GM19035 (cell line): ENCODE measurements around the gene BMP8B.
A peak's percentile ranks its signal among the peaks of the same experiment; 100 is the strongest.
"Not testable (repeated sequence)": the region's sequence is repeated elsewhere in the genome, so short reads cannot be mapped to it uniquely, and the experiment has no call there.

Experiments
- ATAC-seq: cut with Tn5 transposase; IDR thresholded peaks from one replicate; pipeline ENCODE4 v1.9.1; 2021; ENCODE audit not compliant: unreplicated experiment

BMP8B gene

GRCh38 chr1:39779137-39779536 is 9.5 kb downstream of the BMP8B start:
- ATAC-seq: no peak

- not testable (repeated sequence) for ATAC-seq
Observed at GRCh38 chr1:39778463-39779099, 10.1 kb downstream of the BMP8B start.

GRCh38 chr1:39777896-39778295 is 10.8 kb downstream of the BMP8B start:
- ATAC-seq: not testable (repeated sequence)

- ATAC-seq: no peak
Observed at GRCh38 chr1:39777306-39777705, 11.4 kb downstream of the BMP8B start.

GRCh38 chr1:39776886-39777285 is 11.8 kb downstream of the BMP8B start:
- no peak for ATAC-seq

DNA sequence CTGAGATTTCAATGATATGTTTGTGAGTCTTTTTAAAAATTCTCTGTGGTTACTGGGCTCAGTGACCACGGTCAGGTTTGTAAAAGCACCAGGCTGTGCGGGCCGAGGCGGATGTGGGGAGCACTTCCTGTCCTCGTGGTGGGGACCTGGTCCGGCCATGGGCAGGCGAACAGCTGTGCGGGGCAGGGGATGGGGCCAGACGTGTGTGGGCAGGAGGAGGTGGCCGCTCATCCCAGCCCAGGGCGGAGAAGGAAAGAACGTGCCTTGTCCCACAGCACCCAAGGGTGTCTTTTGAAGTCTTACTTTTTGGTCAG is 12.3 kb downstream of the BMP8B start:
- peak; percentile 60 for ATAC-seq

DNA sequence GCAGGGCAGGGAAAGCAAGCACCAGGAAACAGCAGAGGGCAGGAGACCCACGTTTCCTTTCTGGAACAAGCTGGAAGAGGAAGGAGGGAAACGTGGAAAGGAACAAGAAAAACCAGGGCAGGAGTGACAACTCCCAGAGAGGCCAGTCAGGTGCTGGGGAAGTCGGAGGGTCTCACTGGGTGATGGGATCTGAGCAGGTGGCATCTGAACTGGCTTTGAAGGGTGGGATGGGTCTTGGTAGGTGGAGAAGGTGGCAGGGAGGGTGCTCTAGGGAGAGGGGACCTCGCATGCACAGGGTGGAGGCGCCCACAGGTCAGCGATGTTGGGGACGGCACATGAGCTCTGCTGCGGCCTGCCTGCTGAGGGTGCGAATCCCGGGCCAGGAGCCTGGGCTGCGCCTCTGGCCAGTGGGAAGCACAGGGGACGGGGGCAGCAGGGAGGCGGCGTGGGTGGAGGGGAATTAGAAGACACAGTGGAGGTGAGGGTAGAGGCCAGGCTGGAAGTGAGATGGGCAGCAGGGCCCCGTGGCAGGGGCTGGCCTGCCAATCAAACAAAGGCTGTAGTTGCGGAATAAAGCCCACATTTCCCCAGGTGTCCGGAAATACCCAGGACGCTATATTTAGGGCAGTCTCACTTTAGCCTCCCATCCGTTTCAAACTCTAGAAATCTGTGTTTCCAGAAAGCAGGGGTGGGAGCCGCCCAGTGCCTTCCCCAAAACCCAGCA is 12.8 kb downstream of the BMP8B start:
- ATAC-seq: not testable (repeated sequence)

DNA sequence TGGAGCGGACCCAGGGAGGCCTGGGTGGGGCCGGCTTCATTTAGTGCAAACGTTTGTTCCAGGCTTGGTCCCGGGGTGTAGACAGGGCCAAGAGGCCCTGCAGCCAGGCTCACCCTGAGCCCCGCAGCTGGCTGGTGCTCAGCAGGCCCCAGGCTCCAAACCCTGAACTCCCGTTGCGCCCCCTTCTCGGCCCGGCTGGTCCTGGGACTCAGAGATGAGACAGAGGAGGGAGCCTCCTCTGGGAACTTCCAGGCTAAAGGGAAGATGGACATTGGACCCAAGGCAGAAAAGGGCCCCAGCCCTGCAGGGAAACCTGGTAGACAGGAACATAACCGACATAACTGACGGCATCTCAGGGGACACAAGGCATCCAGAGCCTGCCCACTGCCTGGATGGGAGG is 13.5 kb downstream of the BMP8B start:
- ATAC-seq: not testable (repeated sequence)

GRCh38 chr1:39773369-39773979 is 15.2 kb downstream of the BMP8B start:
- not testable (repeated sequence) for ATAC-seq

DNA sequence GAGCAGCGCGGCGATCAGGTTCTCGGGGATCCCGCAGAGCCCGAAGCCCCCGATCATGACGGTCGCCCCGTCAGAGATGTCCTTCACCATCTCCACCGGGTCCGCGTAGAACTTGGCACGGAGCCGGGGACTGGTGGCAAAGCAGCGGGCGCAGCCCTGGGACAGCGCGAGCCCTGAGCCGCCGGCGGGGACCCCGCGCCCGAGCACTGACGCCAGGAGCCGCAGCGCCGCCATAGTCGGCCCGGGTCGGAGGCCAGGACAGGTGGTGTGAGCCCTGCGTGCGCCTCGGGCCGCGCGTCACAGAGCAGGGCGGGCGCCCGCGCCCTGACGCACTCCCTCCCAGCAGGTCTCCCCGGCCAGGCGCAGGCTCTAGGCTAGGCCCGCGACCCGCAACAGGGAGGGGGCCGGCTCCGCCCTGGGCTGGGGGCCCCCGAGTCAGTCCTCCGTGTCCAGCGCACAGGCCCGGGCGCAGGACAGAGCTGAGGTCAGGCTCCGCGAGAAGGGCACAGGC is 17.6 kb downstream of the BMP8B start, which contains the start of gene OXCT2:
Gene OXCT2 (minus strand): TSS at position 327 of the 511 bp plus-strand sequence. CDS start 93 bp downstream, at position 234.
- ATAC-seq: not testable (repeated sequence)

- not testable (repeated sequence) for ATAC-seq
Observed at GRCh38 chr1:39770100-39771021, 18.3 kb downstream of the BMP8B start.

- ATAC-seq: not testable (repeated sequence)
Observed at GRCh38 chr1:39769502-39769901, 19.2 kb downstream of the BMP8B start.

DNA sequence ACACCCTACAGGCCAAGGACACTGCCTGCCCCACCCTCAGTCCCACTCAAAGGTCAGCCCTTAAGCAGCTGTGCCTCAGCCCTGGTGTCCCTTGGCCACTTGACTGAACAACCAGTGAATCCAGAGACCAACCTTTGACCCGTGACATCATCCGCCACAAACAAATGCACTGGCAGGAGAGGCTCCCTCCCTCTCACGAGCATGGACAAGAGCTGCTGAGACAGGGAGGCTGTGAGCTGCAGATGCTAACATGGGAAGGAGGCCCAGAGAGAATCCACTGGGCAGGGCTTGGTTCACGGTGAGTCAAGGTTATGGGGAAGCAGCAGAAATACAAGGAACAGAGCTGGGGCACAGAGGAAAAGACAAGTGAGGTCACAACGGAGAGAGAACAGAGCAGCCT is 22.2 kb downstream of the BMP8B start:
- not testable (repeated sequence) for ATAC-seq

- ATAC-seq: not testable (repeated sequence)
Observed at GRCh38 chr1:39764512-39764911, 24.2 kb downstream of the BMP8B start.

DNA sequence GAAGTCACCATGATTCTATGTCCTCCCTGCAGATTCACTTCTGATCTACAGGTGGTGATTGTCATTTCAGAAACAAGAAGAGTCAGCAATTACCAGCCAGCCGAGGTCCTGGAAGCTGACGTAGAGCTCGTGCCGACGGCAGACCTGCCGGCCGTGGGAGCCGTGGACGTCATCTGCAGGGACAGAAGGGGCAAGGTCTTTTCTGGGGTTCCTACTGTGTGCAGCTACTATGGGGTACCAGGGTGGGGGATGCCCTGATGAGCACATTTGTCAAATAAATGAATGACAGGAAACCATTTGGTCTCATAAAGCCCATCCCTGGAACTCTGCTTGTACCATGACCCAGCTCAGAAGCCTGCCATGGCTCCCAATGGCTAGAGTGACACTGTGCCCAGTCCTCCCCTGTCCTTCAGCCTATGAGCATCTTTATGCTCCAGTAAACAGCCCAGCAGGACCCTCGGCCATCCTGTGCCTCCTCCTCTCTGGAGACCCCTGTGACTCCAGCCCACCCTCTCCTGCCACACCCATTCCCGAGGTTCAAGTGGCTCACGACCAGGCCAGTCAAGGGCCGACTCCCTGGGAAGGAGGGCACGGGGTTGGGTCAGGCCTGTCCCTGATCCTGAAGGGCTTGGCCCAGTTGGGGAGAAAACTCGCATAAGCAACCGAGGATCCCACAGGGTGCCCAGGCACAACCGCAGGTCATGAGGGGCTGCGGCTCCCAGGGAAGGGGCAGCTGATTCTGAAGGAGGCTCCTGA is 24.9 kb downstream of the BMP8B start:
- ATAC-seq: not testable (repeated sequence)

GRCh38 chr1:39762550-39763540 is 25.8 kb downstream of the BMP8B start:
- ATAC-seq: no peak

DNA sequence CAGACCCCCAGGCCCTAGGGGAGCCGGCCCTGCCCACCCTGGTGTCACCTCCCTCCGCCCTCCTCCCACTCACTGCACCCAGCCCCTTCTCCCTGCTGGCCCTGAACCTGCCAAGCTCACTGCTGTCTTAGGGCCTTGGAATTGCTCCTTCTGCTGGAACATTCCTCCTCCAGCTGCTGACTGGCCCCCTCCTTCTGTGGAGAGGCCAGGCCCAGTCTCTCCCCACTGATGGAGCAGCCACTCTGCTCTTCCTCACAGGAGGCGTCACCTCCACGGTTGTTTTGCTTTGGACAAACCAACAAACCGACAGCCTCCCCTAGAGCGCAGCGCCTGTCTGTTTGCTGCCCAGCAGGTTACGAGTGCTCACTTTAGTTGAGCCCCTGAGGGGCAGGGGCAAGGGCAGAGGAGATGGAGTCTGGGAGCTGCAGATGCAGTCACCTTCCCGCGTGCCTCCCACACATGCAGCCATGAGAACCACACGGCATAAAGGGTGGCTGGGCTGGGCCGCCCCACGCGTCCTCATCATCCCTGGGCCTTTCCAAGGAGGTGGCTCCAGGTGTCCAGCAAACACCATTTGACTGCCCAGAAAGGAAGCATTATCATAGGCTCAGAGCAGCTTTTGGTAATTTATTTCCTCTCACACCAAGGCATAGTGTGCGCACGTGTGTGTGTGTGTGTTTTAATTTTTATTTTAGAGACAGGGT is 27.0 kb downstream of the BMP8B start:
- ATAC-seq: no peak

GRCh38 chr1:39761016-39761415 is 27.6 kb downstream of the BMP8B start:
- ATAC-seq: no peak
